IMR-90 (cell line): ENCODE data around the gene GALNT7. TPM values are rescaled to one million over a fixed set of nuclear protein-coding genes. Genes with fewer than 3 reads are reported as not detected.

Experiments
- ATAC-seq: fragments of 200-7000 bp; cut with Tn5 transposase; 2 replicates; pipeline ENCODE4 v1.9.1; 2020; ENCODE audit warnings: low read depth, mild to moderate bottlenecking, moderate library complexity
- BruUV-seq: library from RNA; stranded (reverse); fragments of 400-500 nt; replicated peaks from 2 replicates; lab custom pipeline; 2021; lab: Mats Ljungman, UMichigan
- CTCF ChIA-PET: fragments of 300-600 bp; formaldehyde crosslinking; extraction: SDS; loops from one replicate; lab custom pipeline; 2021; ENCODE audit warnings: antibody characterized with exemption; lab: Yijun Ruan, JAX
- POLR2A ChIA-PET: fragments of 300-600 bp; sonication (Branson Sonifier 250); formaldehyde crosslinking; loops from one replicate; lab custom pipeline; 2022; ENCODE audit warnings: antibody characterized with exemption; ENCODE audit not compliant: unreplicated experiment; lab: Charles Lee
- DNase-seq: peaks from one replicate; pipeline ENCODE4 v3.0.0; 2013
- H2AFZ ChIP-seq: replicated peaks from 2 replicates; pipeline ENCODE3; 2013; ENCODE audit warnings: low read length, mild to moderate bottlenecking; ENCODE audit not compliant: poor library complexity
- H2AK5ac ChIP-seq: 2 replicates; pipeline ENCODE4 v1.6.1; 2013; ENCODE audit warnings: low read depth, low read length, inconsistent platforms
- H2AK9ac ChIP-seq: replicated peaks from 2 replicates; pipeline ENCODE3; 2013; ENCODE audit warnings: mild to moderate bottlenecking, low read depth, low read length, moderate library complexity; ENCODE audit not compliant: poor library complexity
- H2BK120ac ChIP-seq: 2 replicates; pipeline ENCODE4 v1.6.1; 2013; ENCODE audit warnings: low read depth, low read length, inconsistent platforms
- H2BK15ac ChIP-seq: 3 replicates; pipeline ENCODE4 v1.6.1; 2013; ENCODE audit warnings: low read depth, low read length, inconsistent platforms
- H2BK20ac ChIP-seq: 2 replicates; pipeline ENCODE4 v1.6.1; 2013; ENCODE audit warnings: low read depth, mild to moderate bottlenecking, inconsistent platforms, low read length, moderate library complexity
- H2BK5ac ChIP-seq: 2 replicates; pipeline ENCODE4 v1.6.1; 2013; ENCODE audit warnings: mild to moderate bottlenecking, low read depth, low read length, inconsistent platforms; ENCODE audit not compliant: poor library complexity, severe bottlenecking
- H3K14ac ChIP-seq: replicated peaks from 2 replicates; pipeline ENCODE4 v1.6.1; 2013; ENCODE audit warnings: low read depth, low read length, inconsistent platforms
- H3K18ac ChIP-seq: 2 replicates; pipeline ENCODE4 v1.6.1; 2013; ENCODE audit warnings: low read depth, low read length, control low read depth
- H3K23ac ChIP-seq: 2 replicates; pipeline ENCODE4 v1.6.1; 2013; ENCODE audit warnings: low read depth, low read length, inconsistent platforms
- H3K27ac ChIP-seq: 2 replicates; pipeline ENCODE4 v1.5.1; 2013; ENCODE audit warnings: mild to moderate bottlenecking, control low read depth, low read length; ENCODE audit not compliant: insufficient read depth
- H3K27me3 ChIP-seq: 2 replicates; pipeline ENCODE4 v1.6.1; 2013; ENCODE audit warnings: low read length; ENCODE audit not compliant: control insufficient read depth, insufficient read depth
- H3K36me3 ChIP-seq: 2 replicates; pipeline ENCODE4 v1.6.1; 2013; ENCODE audit warnings: low read length, mixed read lengths; ENCODE audit not compliant: control insufficient read depth, insufficient read depth
- H3K4ac ChIP-seq: 2 replicates; pipeline ENCODE4 v1.6.1; 2013; ENCODE audit warnings: low read depth, low read length, inconsistent platforms
- H3K4me1 ChIP-seq: 2 replicates; pipeline ENCODE4 v1.6.1; 2013; ENCODE audit warnings: low read length, mixed read lengths; ENCODE audit not compliant: control insufficient read depth, insufficient read depth
- H3K4me2 ChIP-seq: 2 replicates; pipeline ENCODE4 v1.6.1; 2013; ENCODE audit warnings: low read depth, mild to moderate bottlenecking, control low read depth, low read length, moderate library complexity
- H3K4me3 ChIP-seq: 2 replicates; pipeline ENCODE4 v1.5.1; 2013; ENCODE audit warnings: low read depth, mild to moderate bottlenecking, control low read depth, low read length, moderate library complexity; ENCODE audit not compliant: insufficient read depth
- H3K56ac ChIP-seq: 2 replicates; pipeline ENCODE4 v1.6.1; 2013; ENCODE audit warnings: low read length, inconsistent platforms; ENCODE audit not compliant: insufficient read depth; ENCODE audit errors: extremely low read depth
- H3K79me1 ChIP-seq, 2 experiments: 2 replicates each; pipeline ENCODE4 v1.6.1; 2013; ENCODE audit warnings: low read length in 2 of 2, inconsistent platforms in 1 of 2, low read depth in 1 of 2
- H3K9ac ChIP-seq: 2 replicates; pipeline ENCODE4 v1.6.1; 2013; ENCODE audit warnings: low read depth, low read length, control low read depth
- H3K9me1 ChIP-seq: 2 replicates; pipeline ENCODE4 v1.6.1; 2013; ENCODE audit warnings: low read length, inconsistent platforms; ENCODE audit not compliant: insufficient read depth
- H3K9me3 ChIP-seq: 2 replicates; pipeline ENCODE4 v1.6.1; 2013; ENCODE audit warnings: low read length; ENCODE audit not compliant: control insufficient read depth, insufficient read depth
- H4K20me1 ChIP-seq: 2 replicates; pipeline ENCODE4 v1.6.1; 2013; ENCODE audit warnings: low read length, inconsistent platforms; ENCODE audit not compliant: insufficient read depth
- H4K5ac ChIP-seq: 2 replicates; pipeline ENCODE4 v1.6.1; 2013; ENCODE audit warnings: mild to moderate bottlenecking, low read depth, low read length, control low read depth
- H4K8ac ChIP-seq, 2 experiments: 2 replicates each; pipeline ENCODE4 v1.6.1; 2013; ENCODE audit warnings: low read depth in 2 of 2, low read length in 2 of 2, control low read depth in 1 of 2, inconsistent platforms in 1 of 2
- H4K91ac ChIP-seq: 2 replicates; pipeline ENCODE4 v1.6.1; 2013; ENCODE audit warnings: low read depth, low read length, inconsistent platforms; ENCODE audit not compliant: insufficient read depth
- BHLHE40 ChIP-seq: fragments of 150-350 bp; IDR thresholded peaks from 2 replicates; pipeline ENCODE4 v1.6.1; 2016; ENCODE audit warnings: mild to moderate bottlenecking, low read depth, low read length
- CHD1 ChIP-seq: IDR thresholded peaks from 2 replicates; pipeline ENCODE4 v1.6.1; 2012; ENCODE audit warnings: low read depth, low read length, improper control_type of control experiment
- MAZ ChIP-seq: IDR thresholded peaks from 2 replicates; pipeline ENCODE4 v1.6.1; 2012; ENCODE audit warnings: low read depth, mild to moderate bottlenecking, low read length, improper control_type of control experiment, moderate library complexity, borderline replicate concordance
- NFE2L2 ChIP-seq: fragments of 150-350 bp; IDR thresholded peaks from 2 replicates; pipeline ENCODE4 v1.6.1; 2016; ENCODE audit warnings: low read depth, mild to moderate bottlenecking, low read length
- POLR2A ChIP-seq: IDR thresholded peaks from 2 replicates; pipeline ENCODE4 v1.6.1; 2012; ENCODE audit warnings: mild to moderate bottlenecking, low read depth, low read length
- SMC3 ChIP-seq: fragments of 150-350 bp; IDR thresholded peaks from 2 replicates; pipeline ENCODE4 v1.6.1; 2016; ENCODE audit warnings: low read depth, mild to moderate bottlenecking, antibody characterized with exemption, low read length, moderate library complexity
- WGBS, 2 experiments: methylation state at CpG; one replicate each; pipeline versions ENCODE4 v1.1.5 to v1.1.7; 2013; ENCODE audit warnings: missing lambda C conversion rate in 2 of 2; ENCODE audit not compliant: insufficient read length in 1 of 2; ENCODE audit errors: extremely low coverage in 2 of 2; 5-methylcytosine and 5-hydroxymethylcytosine counted together
- dilution Hi-C: fragments of 300-500 bp; cut with HindIII; formaldehyde crosslinking; loops from one replicate; pipeline ENCODE4 v1.14.3; 2018; ENCODE audit warnings: low sequenced_read_pairs; ENCODE audit not compliant: unreplicated experiment
- in situ Hi-C: fragments of 300-500 bp; cut with MboI; formaldehyde crosslinking; loops from 3 replicates; pipeline ENCODE4 v1.14.3; 2019; ENCODE audit warnings: low sequenced_read_pairs, inconsistent platforms, mixed read lengths
- intact Hi-C: fragments of 100-400 bp; cut with micrococcal nuclease; formaldehyde crosslinking; loops from 2 replicates; pipeline ENCODE4 v1.10.0; 2022
- polyA plus RNA-seq, 3 experiments: library from polyadenylated mRNA; depleted of rRNA; stranded (reverse); fragments of >200 nt; gene quantifications; 2 replicates each; pipeline ENCODE4 v1.2.3, GENCODE V29; 2012; ENCODE audit warnings: low replicate concordance in 1 of 3
- total RNA-seq: library from RNA; depleted of rRNA; stranded (reverse); fragments of >200 nt; gene quantifications from 2 replicates; pipeline ENCODE4 v1.2.3, GENCODE V29; 2012
- TF ChIP-seq, protein P1 (sequence below): fragments of 150-350 bp; IDR thresholded peaks from 2 replicates; pipeline ENCODE4 v1.6.1; 2017; ENCODE audit warnings: mild to moderate bottlenecking, antibody characterized with exemption, low read length, low read depth
- TF ChIP-seq, protein P2 (sequence below): conservative IDR thresholded peaks from 2 replicates; pipeline ENCODE4 v1.5.1; 2012; ENCODE audit warnings: mild to moderate bottlenecking, low read depth, low read length, improper control_type of control experiment

Gene GALNT7
- total and polyA plus RNA-seq, 2 of the 4 experiments (the other 2 are of a cell fraction): 19.1 to 31.2 TPM

DNA sequence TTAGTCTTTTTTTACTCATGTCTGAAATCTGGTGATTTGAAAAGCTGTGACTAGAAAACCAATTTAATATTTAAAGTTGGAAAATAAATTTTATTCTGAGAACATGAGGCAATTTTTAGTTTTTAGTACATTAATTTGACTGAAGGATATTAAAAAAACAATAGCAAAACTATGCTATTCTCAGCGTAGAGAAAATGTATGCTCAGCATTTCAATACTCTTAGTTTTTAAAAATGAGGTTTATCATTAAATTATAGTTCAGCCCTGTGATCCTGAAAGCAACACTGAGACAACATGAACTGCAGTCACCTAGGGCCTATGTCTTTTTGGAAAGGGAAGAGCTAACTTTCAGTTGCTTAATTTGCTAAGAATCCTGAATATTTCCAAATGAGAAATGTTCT is 9.5 kb downstream of the GALNT7 start:
- Histone ChIP-seq H3K4me2 (no peak overlapping the region), H3K4me3 (no peak overlapping the region), H2BK120ac (no peak overlapping the region), H3K36me3 (no peaks in the 10 kb centered on the region), H3K4me1 (peaks cover 2% of the 10 kb centered on the region; the same call in 1 of the 2 replicates), H3K23ac (no peak overlapping the region), H3K9me3 (no peaks in the 10 kb centered on the region), H4K8ac (no peak overlapping the region), H3K18ac (no peak overlapping the region), H3K4ac (no peak overlapping the region), H2BK5ac (no peak overlapping the region), H2BK15ac (no peak overlapping the region), H2AK5ac (no peak overlapping the region), H4K20me1 (no peaks in the 10 kb centered on the region), H2AK9ac (no peak overlapping the region), H3K9me1 (no peaks in the 10 kb centered on the region), H3K14ac (no peak overlapping the region), H3K27me3 (no peaks in the 10 kb centered on the region), H3K56ac (no peak overlapping the region), H4K91ac (no peak overlapping the region), H3K9ac (no peak overlapping the region), H3K79me1 (peaks cover 22 to 26% of the 10 kb centered on the region in 2 experiments; a peak in 3 of 4 replicates), H4K5ac (no peak overlapping the region), H3K27ac (no peak overlapping the region), H2BK20ac (no peak overlapping the region), H2AFZ (no peak overlapping the region)
- dilution Hi-C loops: no loop called here
- no peak for DNase-seq
- no TSS peak for BruUV-seq
- ChIA-PET POLR2A (no interaction called here), CTCF (no interaction called here)
- no peak for TF ChIP-seq CHD1
- no peak for TF ChIP-seq POLR2A
- TF ChIP-seq SMC3: no peak
- TF ChIP-seq, protein P1, sequence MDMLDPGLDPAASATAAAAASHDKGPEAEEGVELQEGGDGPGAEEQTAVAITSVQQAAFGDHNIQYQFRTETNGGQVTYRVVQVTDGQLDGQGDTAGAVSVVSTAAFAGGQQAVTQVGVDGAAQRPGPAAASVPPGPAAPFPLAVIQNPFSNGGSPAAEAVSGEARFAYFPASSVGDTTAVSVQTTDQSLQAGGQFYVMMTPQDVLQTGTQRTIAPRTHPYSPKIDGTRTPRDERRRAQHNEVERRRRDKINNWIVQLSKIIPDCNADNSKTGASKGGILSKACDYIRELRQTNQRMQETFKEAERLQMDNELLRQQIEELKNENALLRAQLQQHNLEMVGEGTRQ: no peak
- no peak for TF ChIP-seq NFE2L2
- TF ChIP-seq, protein P2, sequence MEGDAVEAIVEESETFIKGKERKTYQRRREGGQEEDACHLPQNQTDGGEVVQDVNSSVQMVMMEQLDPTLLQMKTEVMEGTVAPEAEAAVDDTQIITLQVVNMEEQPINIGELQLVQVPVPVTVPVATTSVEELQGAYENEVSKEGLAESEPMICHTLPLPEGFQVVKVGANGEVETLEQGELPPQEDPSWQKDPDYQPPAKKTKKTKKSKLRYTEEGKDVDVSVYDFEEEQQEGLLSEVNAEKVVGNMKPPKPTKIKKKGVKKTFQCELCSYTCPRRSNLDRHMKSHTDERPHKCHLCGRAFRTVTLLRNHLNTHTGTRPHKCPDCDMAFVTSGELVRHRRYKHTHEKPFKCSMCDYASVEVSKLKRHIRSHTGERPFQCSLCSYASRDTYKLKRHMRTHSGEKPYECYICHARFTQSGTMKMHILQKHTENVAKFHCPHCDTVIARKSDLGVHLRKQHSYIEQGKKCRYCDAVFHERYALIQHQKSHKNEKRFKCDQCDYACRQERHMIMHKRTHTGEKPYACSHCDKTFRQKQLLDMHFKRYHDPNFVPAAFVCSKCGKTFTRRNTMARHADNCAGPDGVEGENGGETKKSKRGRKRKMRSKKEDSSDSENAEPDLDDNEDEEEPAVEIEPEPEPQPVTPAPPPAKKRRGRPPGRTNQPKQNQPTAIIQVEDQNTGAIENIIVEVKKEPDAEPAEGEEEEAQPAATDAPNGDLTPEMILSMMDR: no peak
- TF ChIP-seq BHLHE40: no peak
- TF ChIP-seq MAZ: no peak
- no CpG with 5 or more reads among the region's 1 CpG for WGBS, 2 experiments
- in situ Hi-C loops: no loop called here
- ATAC-seq: no peak
- intact Hi-C loops: no loop called here
